ENCODE measurements around the gene NT5DC1.

NT5DC1 gene

GRCh38 chr6:116078945-116079344 lies 21.7 kb upstream of the NT5DC1 start:
- H3K36me3 Mint-ChIP-seq (ENCODE audit: low read depth), result no peaks in the 10 kb centered on the region
- H3K4me1 Mint-ChIP-seq, result no peaks in the 10 kb centered on the region
- no peaks in the 10 kb centered on the region for H3K9me3 Mint-ChIP-seq
- H3K27ac Mint-ChIP-seq, result no peak overlapping the region
- no peaks in the 10 kb centered on the region for H3K27me3 Mint-ChIP-seq (ENCODE audit: low read depth, poor library complexity)
- TF ChIP-seq, protein P1, sequence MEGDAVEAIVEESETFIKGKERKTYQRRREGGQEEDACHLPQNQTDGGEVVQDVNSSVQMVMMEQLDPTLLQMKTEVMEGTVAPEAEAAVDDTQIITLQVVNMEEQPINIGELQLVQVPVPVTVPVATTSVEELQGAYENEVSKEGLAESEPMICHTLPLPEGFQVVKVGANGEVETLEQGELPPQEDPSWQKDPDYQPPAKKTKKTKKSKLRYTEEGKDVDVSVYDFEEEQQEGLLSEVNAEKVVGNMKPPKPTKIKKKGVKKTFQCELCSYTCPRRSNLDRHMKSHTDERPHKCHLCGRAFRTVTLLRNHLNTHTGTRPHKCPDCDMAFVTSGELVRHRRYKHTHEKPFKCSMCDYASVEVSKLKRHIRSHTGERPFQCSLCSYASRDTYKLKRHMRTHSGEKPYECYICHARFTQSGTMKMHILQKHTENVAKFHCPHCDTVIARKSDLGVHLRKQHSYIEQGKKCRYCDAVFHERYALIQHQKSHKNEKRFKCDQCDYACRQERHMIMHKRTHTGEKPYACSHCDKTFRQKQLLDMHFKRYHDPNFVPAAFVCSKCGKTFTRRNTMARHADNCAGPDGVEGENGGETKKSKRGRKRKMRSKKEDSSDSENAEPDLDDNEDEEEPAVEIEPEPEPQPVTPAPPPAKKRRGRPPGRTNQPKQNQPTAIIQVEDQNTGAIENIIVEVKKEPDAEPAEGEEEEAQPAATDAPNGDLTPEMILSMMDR (IDR thresholded peaks at IDR 0.05), result no peak
- no peak for DNase-seq
- H3K4me3 Mint-ChIP-seq, result no peak overlapping the region

GRCh38 chr6:116083052-116083451 lies 17.6 kb upstream of the NT5DC1 start:
- Mint-ChIP-seq H3K27ac (no peak overlapping the region), H3K27me3 (ENCODE audit: low read depth, poor library complexity) (no peaks in the 10 kb centered on the region), H3K4me3 (no peak overlapping the region), H3K4me1 (no peaks in the 10 kb centered on the region), H3K9me3 (no peaks in the 10 kb centered on the region), H3K36me3 (ENCODE audit: low read depth) (no peaks in the 10 kb centered on the region)
- TF ChIP-seq, protein P1 (IDR thresholded peaks at IDR 0.05), result no peak
- no peak for DNase-seq

- no peak for DNase-seq
- no peaks in the 10 kb centered on the region for H3K4me1 Mint-ChIP-seq
- H3K4me3 Mint-ChIP-seq, result no peak overlapping the region
- no peaks in the 10 kb centered on the region for H3K27me3 Mint-ChIP-seq (ENCODE audit: low read depth, poor library complexity)
- no peaks in the 10 kb centered on the region for H3K9me3 Mint-ChIP-seq
- H3K27ac Mint-ChIP-seq, result no peak overlapping the region
- TF ChIP-seq, protein P1 (IDR thresholded peaks at IDR 0.05), result no peak
- no peaks in the 10 kb centered on the region for H3K36me3 Mint-ChIP-seq (ENCODE audit: low read depth)
Measured at GRCh38 chr6:116084284-116084683, 16.4 kb upstream of the NT5DC1 start.

DNA sequence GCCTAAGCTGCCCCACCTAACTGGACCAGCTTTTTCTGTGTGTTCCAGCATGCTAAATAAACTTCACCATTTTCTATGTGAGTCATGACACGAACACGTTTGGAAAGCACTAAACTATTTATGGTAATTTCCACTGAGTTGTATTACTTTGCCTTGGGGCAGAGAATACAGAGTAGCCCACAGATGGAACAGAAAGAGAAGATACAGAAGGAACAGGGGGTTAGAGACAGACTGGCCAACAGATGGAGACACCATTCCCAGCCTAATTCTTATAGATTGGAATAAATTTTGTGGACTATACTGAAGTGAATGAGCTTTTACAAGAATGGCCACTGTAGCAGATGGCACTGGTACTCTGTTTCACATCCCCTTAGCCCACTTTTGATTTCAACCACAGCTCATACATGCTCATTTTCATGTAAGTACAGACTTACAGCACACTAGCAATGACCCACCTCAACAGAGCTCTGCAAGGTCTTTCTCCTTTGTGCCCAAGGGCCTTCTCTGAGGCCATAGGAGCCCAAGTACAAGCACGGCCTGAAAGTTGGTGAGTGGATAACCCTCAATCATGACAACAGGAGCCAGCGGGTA lies 13.1 kb upstream of the NT5DC1 start:
- no peak for DNase-seq
- Mint-ChIP-seq H3K27me3 (ENCODE audit: low read depth, poor library complexity) (peaks cover 4% of the 10 kb centered on the region), H3K36me3 (ENCODE audit: low read depth) (no peaks in the 10 kb centered on the region), H3K4me1 (no peaks in the 10 kb centered on the region), H3K27ac (no peak overlapping the region), H3K9me3 (peaks cover 9% of the 10 kb centered on the region), H3K4me3 (no peak overlapping the region)
- TF ChIP-seq, protein P1 (IDR thresholded peaks at IDR 0.05), result no peak

GRCh38 chr6:116088946-116089345 lies 11.7 kb upstream of the NT5DC1 start:
- TF ChIP-seq, protein P1 (IDR thresholded peaks at IDR 0.05), result no peak
- H3K27ac Mint-ChIP-seq, result no peak overlapping the region
- peaks cover 8% of the 10 kb centered on the region for H3K27me3 Mint-ChIP-seq (ENCODE audit: low read depth, poor library complexity)
- H3K9me3 Mint-ChIP-seq, result peaks cover 9% of the 10 kb centered on the region
- no peak overlapping the region for H3K4me3 Mint-ChIP-seq
- H3K4me1 Mint-ChIP-seq, result no peaks in the 10 kb centered on the region
- no peak for DNase-seq
- no peaks in the 10 kb centered on the region for H3K36me3 Mint-ChIP-seq (ENCODE audit: low read depth)

DNA sequence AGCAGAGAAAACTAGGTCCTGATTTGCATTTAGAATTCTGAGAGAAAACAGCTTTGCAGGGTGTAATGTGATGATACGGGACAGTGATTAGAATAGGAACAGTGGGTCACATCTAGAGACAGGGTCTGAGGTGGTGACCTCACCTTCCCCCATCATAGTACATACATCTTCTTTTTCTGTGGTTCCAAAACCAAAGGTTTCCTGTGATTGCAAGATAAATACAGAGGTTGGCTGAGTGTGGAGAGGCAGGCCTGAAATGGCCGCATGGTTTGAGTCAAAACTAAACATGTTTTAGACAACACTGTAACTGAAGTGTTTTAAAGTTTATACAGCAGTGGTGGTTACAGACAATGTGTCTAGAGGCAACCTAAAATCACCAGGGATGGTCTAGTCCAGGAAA lies 10.4 kb upstream of the NT5DC1 start:
- TF ChIP-seq, protein P1 (IDR thresholded peaks at IDR 0.05), result no peak
- Mint-ChIP-seq H3K27ac (no peak overlapping the region), H3K9me3 (peaks cover 15% of the 10 kb centered on the region), H3K36me3 (ENCODE audit: low read depth) (no peaks in the 10 kb centered on the region), H3K4me3 (no peak overlapping the region), H3K27me3 (ENCODE audit: low read depth, poor library complexity) (peaks cover 13% of the 10 kb centered on the region), H3K4me1 (no peaks in the 10 kb centered on the region)
- DNase-seq, result no peak

Data from nephron progenitor cell (in vitro differentiated cells).